A673 (cell line): ENCODE results near the gene RNF123. TPM values are rescaled to one million over a fixed set of nuclear protein-coding genes. Genes with fewer than 3 reads are reported as not detected.
"Not testable (repeated sequence)": the region's sequence is repeated elsewhere in the genome, so short reads cannot be mapped to it uniquely, and the experiment has no call there.

Experiments
- BruUV-seq: library from RNA; stranded (reverse); fragments of 400-500 nt; replicated peaks from 2 replicates; lab custom pipeline; 2021; lab: Mats Ljungman, UMichigan
- CTCF ChIA-PET: fragments of 300-600 bp; sonication (Branson Sonifier 250); formaldehyde crosslinking; loops from one replicate; lab custom pipeline; 2022; ENCODE audit warnings: antibody characterized with exemption; lab: Charles Lee
- POLR2A ChIA-PET: fragments of 300-600 bp; sonication (Branson Sonifier 250); formaldehyde crosslinking; loops from one replicate; lab custom pipeline; 2022; ENCODE audit warnings: antibody characterized with exemption; ENCODE audit not compliant: low non-redundant PET; lab: Charles Lee
- DNase-seq: peaks from one replicate; pipeline ENCODE4 v3.0.0-alpha.2; 2015; ENCODE audit warnings: low spot score
- H3K27ac ChIP-seq: fragments of 200-600 bp; sonication (generic); 2 replicates; pipeline ENCODE4 v1.5.1; 2016; ENCODE audit warnings: mixed run types, low read depth, mild to moderate bottlenecking, mixed read lengths, antibody characterized with exemption, low read length; ENCODE audit not compliant: poor library complexity, severe bottlenecking
- H3K27me3 ChIP-seq: fragments of 200-600 bp; sonication (generic); replicated peaks from 2 replicates; pipeline ENCODE4 v1.6.1; 2017; ENCODE audit warnings: mixed run types, low read depth, mild to moderate bottlenecking, mixed read lengths, antibody characterized with exemption, low read length; ENCODE audit not compliant: insufficient read depth, poor library complexity
- H3K36me3 ChIP-seq: fragments of 200-600 bp; sonication (generic); 2 replicates; pipeline ENCODE4 v1.6.1; 2016; ENCODE audit warnings: mixed run types, mild to moderate bottlenecking, mixed read lengths, antibody characterized with exemption, low read length; ENCODE audit not compliant: insufficient read depth, poor library complexity, severe bottlenecking
- H3K4me1 ChIP-seq: fragments of 200-600 bp; sonication (generic); 2 replicates; pipeline ENCODE4 v1.6.1; 2017; ENCODE audit warnings: mixed run types, mild to moderate bottlenecking, mixed read lengths, antibody characterized with exemption, low read length; ENCODE audit not compliant: insufficient read depth, poor library complexity, severe bottlenecking
- H3K4me3 ChIP-seq: fragments of 200-600 bp; sonication (generic); 2 replicates; pipeline ENCODE4 v1.5.1; 2016; ENCODE audit warnings: low read depth, mixed run types, mild to moderate bottlenecking, mixed read lengths, low read length; ENCODE audit not compliant: poor library complexity, severe bottlenecking
- H3K9me3 ChIP-seq: fragments of 200-600 bp; sonication (generic); 2 replicates; pipeline ENCODE4 v1.6.1; 2016; ENCODE audit warnings: mixed run types, low read depth, mild to moderate bottlenecking, mixed read lengths, antibody characterized with exemption, low read length; ENCODE audit not compliant: poor library complexity, severe bottlenecking
- EZH2 ChIP-seq: fragments of 200-600 bp; sonication (generic); IDR thresholded peaks from 2 replicates; pipeline ENCODE4 v1.6.1; 2017; ENCODE audit warnings: borderline replicate concordance, low read depth, mild to moderate bottlenecking, mixed read lengths, antibody characterized with exemption, low read length; ENCODE audit not compliant: poor library complexity, severe bottlenecking
- intact Hi-C: fragments of 100-400 bp; cut with micrococcal nuclease; formaldehyde crosslinking; loops from one replicate; pipeline ENCODE4 v1.10.0; 2022; ENCODE audit not compliant: unreplicated experiment
- total RNA-seq: library from RNA; stranded (reverse); gene quantifications from 2 replicates; pipeline ENCODE4 v1.2.3, GENCODE V29; 2021
- TF ChIP-seq, protein P1 (sequence below): fragments of 300-800, 200-600 bp; sonication (generic); conservative IDR thresholded peaks from 2 replicates; pipeline ENCODE4 v1.5.1; 2017; ENCODE audit warnings: low read depth, mild to moderate bottlenecking, antibody characterized with exemption, low read length, moderate library complexity, mixed read lengths

Gene RNF123
- total RNA-seq, 1 experiment from 2014 or later, result 31.5 TPM

DNA sequence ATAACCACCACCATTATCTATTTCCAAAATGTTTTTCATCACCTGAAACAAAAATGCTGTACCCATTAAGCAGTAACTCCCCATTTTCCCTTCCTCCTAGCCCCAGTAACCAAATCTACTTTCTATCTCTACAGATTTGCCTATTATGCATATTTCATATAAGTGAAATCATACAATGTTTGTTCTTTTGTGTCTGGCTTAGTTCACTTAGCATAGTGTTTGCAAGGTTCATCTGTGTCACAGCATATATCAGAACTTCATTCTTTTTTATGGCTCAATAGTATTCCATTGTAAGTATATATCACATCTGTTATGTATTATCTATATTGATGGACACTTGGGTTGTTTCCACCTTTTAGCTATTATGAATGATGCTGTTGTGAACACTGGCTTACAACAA is 51.1 kb downstream of the RNF123 start:
- Histone ChIP-seq H3K27me3 (no peaks in the 10 kb centered on the region), H3K4me1 (no peaks in the 10 kb centered on the region), H3K27ac (no peak overlapping the region), H3K9me3 (no peaks in the 10 kb centered on the region), H3K4me3 (no peak overlapping the region), H3K36me3 (no peaks in the 10 kb centered on the region)
- TF ChIP-seq, protein P1, sequence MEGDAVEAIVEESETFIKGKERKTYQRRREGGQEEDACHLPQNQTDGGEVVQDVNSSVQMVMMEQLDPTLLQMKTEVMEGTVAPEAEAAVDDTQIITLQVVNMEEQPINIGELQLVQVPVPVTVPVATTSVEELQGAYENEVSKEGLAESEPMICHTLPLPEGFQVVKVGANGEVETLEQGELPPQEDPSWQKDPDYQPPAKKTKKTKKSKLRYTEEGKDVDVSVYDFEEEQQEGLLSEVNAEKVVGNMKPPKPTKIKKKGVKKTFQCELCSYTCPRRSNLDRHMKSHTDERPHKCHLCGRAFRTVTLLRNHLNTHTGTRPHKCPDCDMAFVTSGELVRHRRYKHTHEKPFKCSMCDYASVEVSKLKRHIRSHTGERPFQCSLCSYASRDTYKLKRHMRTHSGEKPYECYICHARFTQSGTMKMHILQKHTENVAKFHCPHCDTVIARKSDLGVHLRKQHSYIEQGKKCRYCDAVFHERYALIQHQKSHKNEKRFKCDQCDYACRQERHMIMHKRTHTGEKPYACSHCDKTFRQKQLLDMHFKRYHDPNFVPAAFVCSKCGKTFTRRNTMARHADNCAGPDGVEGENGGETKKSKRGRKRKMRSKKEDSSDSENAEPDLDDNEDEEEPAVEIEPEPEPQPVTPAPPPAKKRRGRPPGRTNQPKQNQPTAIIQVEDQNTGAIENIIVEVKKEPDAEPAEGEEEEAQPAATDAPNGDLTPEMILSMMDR, result no peak
- no peak for TF ChIP-seq EZH2
- ChIA-PET POLR2A (no interaction called here), CTCF (no interaction called here)
- no peak for DNase-seq
- intact Hi-C loops, result no loop called here
- BruUV-seq, result no TSS peak

DNA sequence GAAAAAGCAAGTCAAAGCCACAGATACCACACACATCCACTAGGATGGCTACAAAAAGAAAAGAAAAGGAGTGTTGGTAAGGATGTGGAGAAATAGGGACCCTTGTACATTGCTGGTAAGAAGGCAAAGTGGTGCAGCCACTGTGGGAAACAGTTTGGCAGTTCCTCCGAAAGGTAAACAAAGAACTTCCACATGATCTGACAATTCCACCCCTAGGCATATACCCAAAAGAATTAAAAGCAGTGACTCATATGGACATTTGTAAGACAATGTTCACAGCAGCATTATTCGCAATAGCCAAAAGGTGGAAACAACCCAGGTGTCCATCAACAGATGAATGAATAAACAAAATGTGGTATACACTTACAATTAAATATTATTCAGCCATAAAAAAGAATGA is 56.6 kb downstream of the RNF123 start:
- Histone ChIP-seq H3K4me1 (no peaks in the 10 kb centered on the region), H3K36me3 (no peaks in the 10 kb centered on the region), H3K27me3 (no peaks in the 10 kb centered on the region), H3K9me3 (no peaks in the 10 kb centered on the region), H3K27ac (no peak overlapping the region), H3K4me3 (no peak overlapping the region)
- intact Hi-C loops, result no loop called here
- POLR2A ChIA-PET, result no interaction called here
- TF ChIP-seq, protein P1, result no peak
- TF ChIP-seq EZH2, result no peak
- DNase-seq, result no peak
- BruUV-seq, result no TSS peak
- CTCF ChIA-PET, result no interaction called here

DNA sequence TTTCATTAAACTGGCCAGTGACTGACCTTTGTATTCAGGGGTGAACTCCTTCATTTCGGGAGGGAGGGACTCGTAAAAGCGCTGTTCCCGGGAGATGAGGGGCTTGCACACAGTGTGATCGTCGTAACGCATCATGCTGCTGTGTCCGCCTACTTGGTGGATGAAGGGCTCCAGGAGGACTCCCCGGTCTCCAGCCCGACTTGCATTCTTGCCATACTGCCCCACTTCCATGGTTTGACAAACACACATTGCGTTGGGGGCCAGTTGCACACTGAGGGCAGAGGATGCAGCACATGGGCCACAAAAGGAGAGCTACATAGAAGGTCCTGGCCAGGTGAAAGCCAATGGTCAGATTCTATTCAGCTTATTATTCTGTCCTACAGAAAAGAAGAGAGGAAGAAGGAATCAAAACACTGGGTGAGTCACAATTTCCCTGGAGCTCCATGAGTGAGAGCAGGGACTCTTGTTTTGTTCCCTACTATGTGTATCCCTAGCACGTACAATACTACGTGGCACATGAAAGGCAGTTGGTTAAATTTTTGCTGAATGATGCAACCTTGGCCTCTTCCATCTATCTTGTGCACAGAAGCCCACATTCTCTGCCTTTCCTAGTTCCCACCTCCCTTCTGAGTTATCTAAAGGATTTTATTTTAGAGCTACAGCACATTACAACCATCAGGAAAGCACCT is 58.6 kb downstream of the RNF123 start:
- no peak overlapping the region for H3K27ac ChIP-seq
- H3K27me3 ChIP-seq, result no peaks in the 10 kb centered on the region
- H3K36me3 ChIP-seq, result no peaks in the 10 kb centered on the region
- CTCF ChIA-PET, result no interaction called here
- intact Hi-C loops, result no loop called here
- no peak overlapping the region for H3K4me3 ChIP-seq
- POLR2A ChIA-PET, result no interaction called here
- BruUV-seq, result no TSS peak
- H3K9me3 ChIP-seq, result no peaks in the 10 kb centered on the region
- TF ChIP-seq EZH2, result no peak
- TF ChIP-seq, protein P1, result no peak
- no peaks in the 10 kb centered on the region for H3K4me1 ChIP-seq
- DNase-seq, result no peak

DNA sequence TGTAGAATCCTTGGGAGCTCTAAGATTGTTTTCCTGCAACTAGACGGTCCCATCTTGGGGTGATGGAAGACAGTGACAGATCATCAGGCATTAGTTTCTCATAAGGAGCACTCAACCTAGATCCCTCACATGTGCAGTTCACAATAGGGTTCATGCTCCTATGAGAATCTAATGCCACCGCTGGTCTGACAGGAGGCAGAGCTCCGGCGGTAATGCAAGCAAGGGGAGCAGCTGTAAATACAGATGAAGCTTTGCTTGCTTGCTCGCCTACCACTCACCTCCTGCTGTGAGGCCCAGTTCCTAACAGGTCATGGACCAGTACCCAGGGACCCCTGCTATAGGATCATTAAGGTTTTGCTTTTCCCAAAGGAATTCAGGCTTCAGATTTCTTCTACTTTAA is 59.5 kb downstream of the RNF123 start:
- H3K36me3 ChIP-seq, intact Hi-C loops, H3K4me3 ChIP-seq, DNase-seq, H3K4me1 ChIP-seq, H3K27me3 ChIP-seq, BruUV-seq, H3K27ac ChIP-seq, H3K9me3 ChIP-seq: not testable (repeated sequence)
- CTCF ChIA-PET, result interaction anchor here (0.6 kb wide), 1 partner anchor 181 kb away, joined by 3 read pairs; the partner anchor contains the start of gene MON1A
- POLR2A ChIA-PET, result interaction anchor here (0.6 kb wide), 1 partner anchor 20 kb away, joined by 6 read pairs; no protein-coding TSS in a partner anchor
